ENCODE measurements around the gene ARHGEF16.

DNA sequence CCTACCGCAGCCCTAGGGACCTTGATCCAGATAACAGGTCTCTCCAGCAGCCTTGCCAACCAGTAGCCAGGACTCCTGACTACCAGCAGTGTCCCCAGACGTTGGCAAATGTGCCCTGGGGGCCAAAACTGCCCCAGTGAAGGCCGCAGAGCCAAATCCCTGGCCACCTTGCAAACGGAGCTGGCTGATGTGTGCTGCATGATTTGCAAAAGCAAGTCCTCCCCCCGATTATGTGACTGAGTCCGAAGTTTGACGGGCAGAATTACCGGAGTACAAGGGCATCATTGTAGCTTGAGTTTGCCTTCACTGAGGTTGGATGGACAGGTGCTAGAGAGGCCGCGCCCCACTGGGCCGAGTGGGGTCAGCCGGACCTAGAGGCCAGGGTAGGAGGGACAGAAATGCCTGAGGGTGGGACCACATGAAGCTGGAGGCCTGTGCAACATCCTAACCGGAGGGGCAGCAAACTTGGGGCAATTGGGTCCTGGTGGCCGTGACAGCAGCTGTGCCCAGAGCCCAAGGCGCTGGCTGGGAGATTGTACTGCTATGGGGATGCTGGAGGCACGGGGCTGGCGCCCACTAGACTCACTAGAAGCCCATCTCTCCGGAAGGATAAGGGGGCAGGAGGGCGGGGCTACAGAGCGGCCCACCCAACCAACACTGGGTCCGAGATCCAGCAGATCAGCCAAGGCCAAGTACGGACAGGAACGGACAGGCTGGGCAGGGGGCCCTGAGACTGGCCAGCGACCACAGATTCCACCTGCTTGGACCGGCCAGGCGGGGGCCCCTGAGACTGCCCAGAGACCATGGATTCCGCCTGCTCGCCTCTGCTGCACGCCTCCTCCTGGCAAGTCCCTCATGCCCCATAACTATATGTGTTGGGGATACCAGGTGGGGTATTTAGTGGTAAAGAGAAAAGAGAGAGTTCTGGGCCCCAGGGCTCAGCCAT lies 2.8 kb downstream of the ARHGEF16 start:
- TF ChIP-seq, protein P1, sequence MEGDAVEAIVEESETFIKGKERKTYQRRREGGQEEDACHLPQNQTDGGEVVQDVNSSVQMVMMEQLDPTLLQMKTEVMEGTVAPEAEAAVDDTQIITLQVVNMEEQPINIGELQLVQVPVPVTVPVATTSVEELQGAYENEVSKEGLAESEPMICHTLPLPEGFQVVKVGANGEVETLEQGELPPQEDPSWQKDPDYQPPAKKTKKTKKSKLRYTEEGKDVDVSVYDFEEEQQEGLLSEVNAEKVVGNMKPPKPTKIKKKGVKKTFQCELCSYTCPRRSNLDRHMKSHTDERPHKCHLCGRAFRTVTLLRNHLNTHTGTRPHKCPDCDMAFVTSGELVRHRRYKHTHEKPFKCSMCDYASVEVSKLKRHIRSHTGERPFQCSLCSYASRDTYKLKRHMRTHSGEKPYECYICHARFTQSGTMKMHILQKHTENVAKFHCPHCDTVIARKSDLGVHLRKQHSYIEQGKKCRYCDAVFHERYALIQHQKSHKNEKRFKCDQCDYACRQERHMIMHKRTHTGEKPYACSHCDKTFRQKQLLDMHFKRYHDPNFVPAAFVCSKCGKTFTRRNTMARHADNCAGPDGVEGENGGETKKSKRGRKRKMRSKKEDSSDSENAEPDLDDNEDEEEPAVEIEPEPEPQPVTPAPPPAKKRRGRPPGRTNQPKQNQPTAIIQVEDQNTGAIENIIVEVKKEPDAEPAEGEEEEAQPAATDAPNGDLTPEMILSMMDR (IDR thresholded peaks at IDR 0.05 in 4 of 5, conservative IDR thresholded peaks at IDR 0.05 in 1 of 5) = no peak
- no peak for TF ChIP-seq POLR2A (IDR thresholded peaks at IDR 0.05)

All from gastrocnemius medialis (tissue), 4 donors.